NCI-H2196 (cell line): ENCODE results near the gene MAGI2.

Experiments
- DNase-seq: peaks from one replicate; lab custom pipeline; 2025; ENCODE audit not compliant: unreplicated experiment; lab: John Stamatoyannopoulos, UW

The MAGI2 gene

GRCh38 chr7:79272938-79273337 is 180.5 kb downstream of the MAGI2 start:
- no peak for DNase-seq

- peak; percentile 25 for DNase-seq
These were observed 181.3 kb downstream of the MAGI2 start for GRCh38 chr7:79272066-79272669.

- no peak for DNase-seq
These were observed 184.7 kb downstream of the MAGI2 start for GRCh38 chr7:79268730-79269129.

GRCh38 chr7:79258826-79259225 is 194.6 kb downstream of the MAGI2 start:
- no peak for DNase-seq

GRCh38 chr7:79257959-79258358 is 195.5 kb downstream of the MAGI2 start:
- no peak for DNase-seq

GRCh38 chr7:79245623-79246249 is 207.7 kb downstream of the MAGI2 start:
- no peak for DNase-seq

GRCh38 chr7:79244482-79244881 is 209.0 kb downstream of the MAGI2 start:
- no peak for DNase-seq

- no peak for DNase-seq
These were observed 212.0 kb downstream of the MAGI2 start for GRCh38 chr7:79241288-79242060.

GRCh38 chr7:79240413-79240812 is 213.1 kb downstream of the MAGI2 start:
- no peak for DNase-seq

GRCh38 chr7:79236352-79237028 is 217.0 kb downstream of the MAGI2 start:
- DNase-seq: no peak

- no peak for DNase-seq
These were observed 226.4 kb downstream of the MAGI2 start for GRCh38 chr7:79227044-79227443.

GRCh38 chr7:79221211-79221610 is 232.3 kb downstream of the MAGI2 start:
- DNase-seq: no peak

- DNase-seq: no peak
These were observed 235.4 kb downstream of the MAGI2 start for GRCh38 chr7:79217976-79218626.

- no peak for DNase-seq
These were observed 236.0 kb downstream of the MAGI2 start for GRCh38 chr7:79217468-79217867.

GRCh38 chr7:79216236-79216635 is 237.2 kb downstream of the MAGI2 start:
- no peak for DNase-seq

GRCh38 chr7:79212334-79212733 is 241.1 kb downstream of the MAGI2 start:
- DNase-seq: no peak

GRCh38 chr7:79211724-79212123 is 241.7 kb downstream of the MAGI2 start:
- no peak for DNase-seq

GRCh38 chr7:79199961-79200360 is 253.5 kb downstream of the MAGI2 start:
- no peak for DNase-seq

GRCh38 chr7:79199266-79199665 is 254.2 kb downstream of the MAGI2 start:
- no peak for DNase-seq

- no peak for DNase-seq
These were observed 267.9 kb downstream of the MAGI2 start for GRCh38 chr7:79185605-79186004.

- DNase-seq: no peak
These were observed 271.2 kb downstream of the MAGI2 start for GRCh38 chr7:79182283-79182682.
